NCI-H510A treated with DMSO at 0.1 percent for 48 hours (cell line): ENCODE data around the gene BID.

Source experiments
- DNase-seq: peaks from one replicate; lab custom pipeline; 2025; lab: John Stamatoyannopoulos, UW

Gene BID

GRCh38 chr22:17774206-17774925, at the start of gene BID:
Gene BID (minus strand): TSS chr22:17774469. CDS start chr22:17750116, 24,353 bp downstream.
- DNase-seq: no peak

- no peak for DNase-seq
Measured at GRCh38 chr22:17823964-17824363, 49.7 kb upstream of the BID start.

- DNase-seq: no peak
Measured at GRCh38 chr22:17823226-17823625, 49.0 kb upstream of the BID start.

GRCh38 chr22:17822087-17822486, 47.8 kb upstream of the BID start:
- DNase-seq: no peak

GRCh38 chr22:17820879-17821439, 46.7 kb upstream of the BID start:
- DNase-seq: no peak

GRCh38 chr22:17818649-17819048, 44.4 kb upstream of the BID start:
- no peak for DNase-seq

GRCh38 chr22:17818180-17818579, 43.9 kb upstream of the BID start:
- no peak for DNase-seq

- DNase-seq: no peak
Measured at GRCh38 chr22:17817511-17818065, 43.3 kb upstream of the BID start.

GRCh38 chr22:17817079-17817478, 42.8 kb upstream of the BID start:
- no peak for DNase-seq

GRCh38 chr22:17816649-17817048, 42.4 kb upstream of the BID start:
- DNase-seq: no peak

GRCh38 chr22:17815703-17816254, 41.5 kb upstream of the BID start:
- no peak for DNase-seq

GRCh38 chr22:17814830-17815229, 40.6 kb upstream of the BID start:
- DNase-seq: no peak

- DNase-seq: no peak
Measured at GRCh38 chr22:17814084-17814483, 39.8 kb upstream of the BID start.

GRCh38 chr22:17811119-17811518, 36.9 kb upstream of the BID start:
- no peak for DNase-seq

- no peak for DNase-seq
Measured at GRCh38 chr22:17810570-17811116, 36.4 kb upstream of the BID start.

GRCh38 chr22:17808693-17809403, 34.6 kb upstream of the BID start:
- DNase-seq: peak; percentile 54

- DNase-seq: peak; percentile 13
Measured at GRCh38 chr22:17807578-17808410, 33.5 kb upstream of the BID start.

GRCh38 chr22:17807086-17807485, 32.8 kb upstream of the BID start:
- DNase-seq: no peak

GRCh38 chr22:17806437-17806836, 32.2 kb upstream of the BID start:
- no peak for DNase-seq

- no peak for DNase-seq
Measured at GRCh38 chr22:17804331-17805080, 30.2 kb upstream of the BID start.
